ENCODE results near the gene VPS37C. TPM values are rescaled to one million over a fixed set of nuclear protein-coding genes. Genes with fewer than 3 reads are reported as not detected.

Gene VPS37C
- total RNA-seq, 2 donors from 2014 or later, result 23.0 to 32.7 TPM

GRCh38 chr11:61198948-61199523 is 37.8 kb upstream of the VPS37C start:
- Histone ChIP-seq H3K4me3 (no peak overlapping the region), H3K9me3 (peaks cover 5% of the 10 kb centered on the region), H3K27ac (no peak overlapping the region), H3K27me3 (replicated peaks; ENCODE audit: insufficient read depth) (no peaks in the 10 kb centered on the region), H3K4me1 (ENCODE audit: control insufficient read depth in 1 of 2, low read depth in 2 of 2) (no peaks in the 10 kb centered on the region), H3K36me3 (no peaks in the 10 kb centered on the region)
- ATAC-seq (ENCODE audit: insufficient number of reproducible peaks, low FRiP score, low read depth) (no peak), DNase-seq (ENCODE audit: low spot score) (no peak)
- no peak for TF ChIP-seq CTCF (IDR thresholded peaks at IDR 0.05)

- TF ChIP-seq CTCF (IDR thresholded peaks at IDR 0.05), result no peak
- H3K4me1 ChIP-seq (ENCODE audit: control insufficient read depth in 1 of 2, low read depth in 2 of 2), result no peaks in the 10 kb centered on the region
- peaks cover 5% of the 10 kb centered on the region for H3K9me3 ChIP-seq
- no peak overlapping the region for H3K27ac ChIP-seq
- no peak overlapping the region for H3K4me3 ChIP-seq
- DNase-seq (ENCODE audit: low spot score) (no peak), ATAC-seq (ENCODE audit: insufficient number of reproducible peaks, low FRiP score, low read depth) (no peak)
- H3K27me3 ChIP-seq (replicated peaks; ENCODE audit: insufficient read depth), result no peaks in the 10 kb centered on the region
- no peaks in the 10 kb centered on the region for H3K36me3 ChIP-seq
Observed at GRCh38 chr11:61198361-61198760, 37.1 kb upstream of the VPS37C start.

- peaks cover 5% of the 10 kb centered on the region for H3K9me3 ChIP-seq
- no peaks in the 10 kb centered on the region for H3K27me3 ChIP-seq (replicated peaks; ENCODE audit: insufficient read depth)
- no peak for TF ChIP-seq CTCF (IDR thresholded peaks at IDR 0.05)
- H3K36me3 ChIP-seq, result no peaks in the 10 kb centered on the region
- no peaks in the 10 kb centered on the region for H3K4me1 ChIP-seq (ENCODE audit: control insufficient read depth in 1 of 2, low read depth in 2 of 2)
- DNase-seq (ENCODE audit: low spot score) (no peak), ATAC-seq (ENCODE audit: insufficient number of reproducible peaks, low FRiP score, low read depth) (no peak)
- H3K4me3 ChIP-seq, result no peak overlapping the region
- no peak overlapping the region for H3K27ac ChIP-seq
Observed at GRCh38 chr11:61195719-61196118, 34.5 kb upstream of the VPS37C start.

GRCh38 chr11:61194981-61195695 is 33.9 kb upstream of the VPS37C start:
- TF ChIP-seq CTCF (IDR thresholded peaks at IDR 0.05), result no peak
- Histone ChIP-seq H3K4me1 (ENCODE audit: control insufficient read depth in 1 of 2, low read depth in 2 of 2) (no peaks in the 10 kb centered on the region), H3K9me3 (peaks cover 5% of the 10 kb centered on the region), H3K4me3 (no peak overlapping the region), H3K27me3 (replicated peaks; ENCODE audit: insufficient read depth) (no peaks in the 10 kb centered on the region), H3K27ac (no peak overlapping the region), H3K36me3 (no peaks in the 10 kb centered on the region)
- ATAC-seq (ENCODE audit: insufficient number of reproducible peaks, low FRiP score, low read depth) (no peak), DNase-seq (ENCODE audit: low spot score) (no peak)

GRCh38 chr11:61194169-61194671 is 33.0 kb upstream of the VPS37C start:
- Histone ChIP-seq H3K27ac (no peak overlapping the region), H3K36me3 (no peaks in the 10 kb centered on the region), H3K4me3 (no peak overlapping the region), H3K9me3 (peaks cover 5% of the 10 kb centered on the region), H3K27me3 (replicated peaks; ENCODE audit: insufficient read depth) (no peaks in the 10 kb centered on the region), H3K4me1 (ENCODE audit: control insufficient read depth in 1 of 2, low read depth in 2 of 2) (no peaks in the 10 kb centered on the region)
- no peak for DNase-seq (ENCODE audit: low spot score)
- no peak for TF ChIP-seq CTCF (IDR thresholded peaks at IDR 0.05)
- no peak for ATAC-seq (ENCODE audit: insufficient number of reproducible peaks, low FRiP score, low read depth)

All from thoracic aorta (tissue), 2 donors.